Hematopoietic multipotent progenitor cell treated with erythropoietin and hydrocortisone succinate and interleukin-3 and kit ligand, for 15 days (in vitro differentiated cells): Measurements from ENCODE around the gene ZNF709.
A peak's percentile ranks its signal among the peaks of the same experiment; 100 is the strongest.
"Not testable (repeated sequence)": the region's sequence is repeated elsewhere in the genome, so short reads cannot be mapped to it uniquely, and the experiment has no call there.

ENCODE experiments used
- DNase-seq: peaks from one replicate; pipeline ENCODE4 v3.0.0-alpha.2; 2015; ENCODE audit warnings: low spot score

The ZNF709 gene

GRCh38 chr19:12450844-12451243 is 33.8 kb downstream of the ZNF709 start:
- DNase-seq = no peak

- DNase-seq = no peak
Observed at GRCh38 chr19:12448808-12449207, 35.8 kb downstream of the ZNF709 start.

DNA sequence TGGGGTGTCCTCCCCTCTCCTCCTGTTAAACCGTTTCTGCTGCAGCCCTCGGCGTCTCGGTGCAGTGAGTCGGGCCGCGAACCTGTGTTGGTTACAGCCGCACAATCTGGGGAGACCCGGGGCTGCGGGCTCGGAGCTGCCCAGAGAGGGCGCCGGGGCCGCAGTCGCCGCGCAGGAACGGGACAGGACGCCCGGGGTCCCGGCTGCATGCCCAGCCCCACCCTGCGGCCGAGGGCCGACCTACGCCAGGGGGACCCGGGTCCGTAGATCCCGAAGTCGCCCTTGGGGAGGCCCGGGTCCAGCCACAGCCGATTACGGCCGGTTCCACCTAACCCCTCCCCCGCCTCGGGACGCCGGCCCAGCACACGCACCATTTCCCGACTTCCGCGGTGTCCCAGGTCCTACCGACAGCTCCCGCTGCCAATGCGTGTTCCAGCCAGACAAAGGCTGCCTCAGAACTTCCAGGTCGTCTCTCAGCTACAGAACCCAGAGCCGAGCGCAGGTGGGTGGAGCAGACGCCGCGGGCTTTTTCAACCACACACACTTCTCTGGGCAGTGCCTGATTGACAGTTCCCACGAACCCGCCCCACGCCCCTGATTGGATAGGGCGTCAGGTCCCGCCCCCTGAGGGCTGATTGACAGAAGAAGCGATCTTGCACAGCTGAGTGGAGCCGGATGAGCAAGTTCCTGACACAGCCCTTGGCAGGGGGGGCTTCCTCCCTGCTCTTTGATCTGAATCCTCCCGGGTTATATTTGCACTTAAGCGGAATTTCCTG is 43.9 kb downstream of the ZNF709 start, which contains the start of gene ZNF443:
ZNF443 (minus strand) TSS at position 481 of the 776 bp plus-strand sequence; CDS start at position 374, 107 bp downstream.
- DNase-seq = peak; percentile 86

DNA sequence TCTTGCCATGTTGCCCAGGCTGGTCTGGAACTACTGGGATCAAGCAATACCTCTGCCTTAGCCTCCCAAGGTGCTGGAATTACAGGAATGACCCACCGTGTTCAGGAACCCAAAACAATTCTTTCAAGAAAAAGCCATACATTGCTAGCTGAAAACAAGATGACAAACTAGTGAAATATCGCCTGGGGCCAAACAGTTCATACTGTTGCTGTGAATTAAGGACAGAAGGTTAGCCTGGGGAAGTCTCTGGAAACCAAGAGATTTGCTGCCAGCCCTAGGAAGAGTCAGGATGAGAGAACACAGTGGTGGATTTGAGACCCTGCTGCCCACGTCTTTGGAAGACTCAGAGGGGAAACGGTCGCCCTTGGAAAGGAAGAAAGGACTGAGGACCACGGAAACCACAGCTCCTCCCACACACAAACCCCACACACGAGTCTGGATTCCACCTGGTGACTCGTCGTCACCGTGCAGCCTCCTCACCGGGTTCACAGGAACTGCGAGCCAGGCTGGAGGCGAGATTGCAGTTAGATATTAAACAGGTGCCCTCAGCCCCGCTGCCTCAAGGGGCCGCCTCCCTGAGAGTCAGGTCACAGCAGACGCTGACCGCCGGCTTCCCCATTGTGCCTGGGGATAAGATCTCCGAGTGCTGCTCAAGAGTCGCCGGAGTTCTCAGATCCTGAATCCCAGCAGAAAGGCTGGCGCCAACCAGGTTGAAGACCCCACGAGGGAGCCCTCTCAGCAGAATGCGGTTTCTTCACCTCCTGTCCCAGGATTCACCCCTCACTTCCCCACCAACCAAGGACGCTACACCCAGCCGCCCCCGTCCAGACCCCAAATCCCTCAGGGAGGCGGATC is 44.7 kb downstream of the ZNF709 start:
- not testable (repeated sequence) for DNase-seq

DNA sequence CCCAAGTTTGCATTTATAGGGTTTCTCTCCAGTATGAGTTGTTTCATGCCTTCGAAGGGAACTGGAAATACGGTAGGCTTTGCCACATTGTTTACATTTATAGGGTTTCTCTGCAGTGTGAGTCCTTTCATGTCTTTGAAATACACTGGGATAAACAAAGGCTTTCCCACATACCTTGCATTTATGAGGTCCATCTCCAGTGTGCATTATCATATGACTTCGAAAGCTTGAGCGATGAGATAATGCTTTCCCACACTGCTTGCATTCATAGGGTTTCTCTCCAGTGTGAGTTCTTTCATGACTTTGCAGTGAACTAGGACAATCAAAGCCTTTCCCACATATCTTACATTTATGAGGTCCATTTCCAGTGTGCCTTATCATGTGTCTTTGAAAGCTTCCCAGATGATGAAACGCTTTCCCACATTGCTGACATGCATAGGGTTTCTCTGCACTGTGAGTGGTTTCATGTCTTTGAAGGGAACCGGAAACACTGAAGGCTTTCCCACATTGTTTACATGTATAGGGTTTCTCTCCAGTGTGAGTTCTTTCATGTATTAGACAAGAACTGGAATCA is 53.8 kb downstream of the ZNF709 start:
- DNase-seq = not testable (repeated sequence)

- DNase-seq = no peak
Observed at GRCh38 chr19:12425888-12426274, 58.7 kb downstream of the ZNF709 start.

DNA sequence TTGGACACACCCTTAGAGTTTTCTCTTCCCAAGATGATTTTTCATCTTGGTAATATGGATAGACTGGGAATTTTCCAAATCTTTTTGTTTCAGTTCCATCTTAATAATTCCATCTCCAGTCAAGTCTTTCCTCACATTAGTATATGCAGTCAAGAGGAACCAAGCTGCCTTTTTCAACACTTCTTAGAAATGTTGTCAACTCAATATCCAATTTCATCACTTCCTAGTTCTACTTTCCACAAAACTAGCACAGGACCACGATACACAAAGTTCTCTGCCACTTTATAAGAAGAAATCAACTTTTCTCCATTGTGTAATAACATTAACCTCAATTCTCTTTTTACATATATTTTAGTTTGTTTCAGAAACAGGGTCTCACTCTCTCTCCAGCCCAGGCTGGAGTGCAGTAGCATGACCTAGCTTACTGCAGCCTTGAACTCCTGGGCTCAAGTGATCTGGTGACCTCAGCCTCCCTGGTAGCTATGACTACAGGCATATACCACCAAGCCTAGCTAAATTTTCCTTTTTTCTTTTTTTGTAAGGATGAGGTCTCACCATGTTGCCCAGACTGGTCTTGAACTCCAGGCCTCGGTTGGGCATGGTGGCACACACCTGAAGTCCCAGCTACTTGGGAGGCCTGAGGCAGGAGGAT is 59.3 kb downstream of the ZNF709 start:
- no peak for DNase-seq

GRCh38 chr19:12417273-12417672 is 67.3 kb downstream of the ZNF709 start:
- not testable (repeated sequence) for DNase-seq

GRCh38 chr19:12411893-12412292 is 72.7 kb downstream of the ZNF709 start:
- DNase-seq = no peak
